GM10248 (cell line): ENCODE results near the gene BAIAP2.

Source experiments
- CTCF ChIA-PET: fragments of 300-600 bp; sonication (Branson Sonifier 250); formaldehyde crosslinking; extraction: SDS; loops from one replicate; lab custom pipeline; 2021; ENCODE audit warnings: antibody characterized with exemption; lab: Yijun Ruan, JAX
- POLR2A ChIA-PET: fragments of 350-650 bp; sonication (Branson Sonifier 250); formaldehyde crosslinking; extraction: SDS; loops from one replicate; lab custom pipeline; 2020; ENCODE audit warnings: antibody characterized with exemption; lab: Yijun Ruan, JAX
- DNase-seq: peaks from one replicate; pipeline ENCODE4 v3.0.0; 2012; ENCODE audit errors: extremely low spot score
- TF ChIP-seq, protein P1 (sequence below): IDR thresholded peaks from 2 replicates; pipeline ENCODE4 v1.5.1; 2012; ENCODE audit warnings: mild to moderate bottlenecking, low read depth; ENCODE audit errors: extremely low read depth, missing control alignments, control extremely low read depth

BAIAP2 gene

DNA sequence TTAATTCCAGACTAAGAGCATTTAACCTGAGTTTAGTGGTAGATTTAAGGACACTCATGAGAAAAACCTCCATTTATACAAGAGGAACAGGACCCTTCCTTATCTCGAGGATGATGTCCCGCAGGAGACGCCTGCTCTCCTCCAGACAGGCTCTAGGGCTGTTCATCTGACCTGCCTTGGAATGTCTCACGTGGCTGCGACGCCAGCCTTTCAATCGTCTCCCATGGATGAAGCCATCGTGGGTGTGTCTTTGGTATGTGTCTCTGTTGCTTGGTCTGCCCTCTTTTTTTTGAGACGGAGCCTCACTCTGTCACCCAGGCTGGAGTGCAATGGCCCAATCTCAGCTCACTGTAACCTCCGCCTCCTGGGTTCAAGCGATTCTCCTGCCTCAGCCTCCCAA, 26.8 kb upstream of the BAIAP2 start:
- ChIA-PET POLR2A (no interaction called here), CTCF (interaction anchor here (1.2 to 1.5 kb wide), 2 partner anchors 10 to 18 kb away, joined by 3 to 4 read pairs; no protein-coding TSS in a partner anchor)
- DNase-seq, result no peak
- TF ChIP-seq, protein P1, sequence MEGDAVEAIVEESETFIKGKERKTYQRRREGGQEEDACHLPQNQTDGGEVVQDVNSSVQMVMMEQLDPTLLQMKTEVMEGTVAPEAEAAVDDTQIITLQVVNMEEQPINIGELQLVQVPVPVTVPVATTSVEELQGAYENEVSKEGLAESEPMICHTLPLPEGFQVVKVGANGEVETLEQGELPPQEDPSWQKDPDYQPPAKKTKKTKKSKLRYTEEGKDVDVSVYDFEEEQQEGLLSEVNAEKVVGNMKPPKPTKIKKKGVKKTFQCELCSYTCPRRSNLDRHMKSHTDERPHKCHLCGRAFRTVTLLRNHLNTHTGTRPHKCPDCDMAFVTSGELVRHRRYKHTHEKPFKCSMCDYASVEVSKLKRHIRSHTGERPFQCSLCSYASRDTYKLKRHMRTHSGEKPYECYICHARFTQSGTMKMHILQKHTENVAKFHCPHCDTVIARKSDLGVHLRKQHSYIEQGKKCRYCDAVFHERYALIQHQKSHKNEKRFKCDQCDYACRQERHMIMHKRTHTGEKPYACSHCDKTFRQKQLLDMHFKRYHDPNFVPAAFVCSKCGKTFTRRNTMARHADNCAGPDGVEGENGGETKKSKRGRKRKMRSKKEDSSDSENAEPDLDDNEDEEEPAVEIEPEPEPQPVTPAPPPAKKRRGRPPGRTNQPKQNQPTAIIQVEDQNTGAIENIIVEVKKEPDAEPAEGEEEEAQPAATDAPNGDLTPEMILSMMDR, result no peak

DNA sequence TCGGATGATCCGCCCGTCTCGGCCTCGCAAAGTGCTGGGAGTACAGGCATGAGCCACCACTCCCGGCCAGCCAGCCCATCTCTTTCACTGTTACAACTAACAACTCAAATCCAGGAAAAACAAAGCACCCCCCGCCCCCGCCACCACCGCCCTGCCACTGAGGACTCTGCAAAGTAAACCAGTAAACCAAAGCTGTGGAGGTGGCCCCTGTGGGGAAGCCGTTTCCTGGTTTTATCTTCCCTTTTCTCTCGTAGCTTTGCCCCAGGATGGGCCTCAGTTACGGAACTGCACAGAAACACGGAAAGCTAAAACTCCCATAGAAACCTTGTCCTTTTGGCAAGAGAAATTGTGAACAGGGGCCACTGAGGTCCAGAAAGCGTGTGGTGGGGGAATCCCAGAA, 25.8 kb upstream of the BAIAP2 start:
- no peak for DNase-seq
- TF ChIP-seq, protein P1, result no peak
- ChIA-PET POLR2A (no interaction called here), CTCF (interaction anchor here (1.2 to 1.5 kb wide), 3 partner anchors 11 to 17 kb away, joined by 3 to 4 read pairs (median 4); no protein-coding TSS in a partner anchor)

DNA sequence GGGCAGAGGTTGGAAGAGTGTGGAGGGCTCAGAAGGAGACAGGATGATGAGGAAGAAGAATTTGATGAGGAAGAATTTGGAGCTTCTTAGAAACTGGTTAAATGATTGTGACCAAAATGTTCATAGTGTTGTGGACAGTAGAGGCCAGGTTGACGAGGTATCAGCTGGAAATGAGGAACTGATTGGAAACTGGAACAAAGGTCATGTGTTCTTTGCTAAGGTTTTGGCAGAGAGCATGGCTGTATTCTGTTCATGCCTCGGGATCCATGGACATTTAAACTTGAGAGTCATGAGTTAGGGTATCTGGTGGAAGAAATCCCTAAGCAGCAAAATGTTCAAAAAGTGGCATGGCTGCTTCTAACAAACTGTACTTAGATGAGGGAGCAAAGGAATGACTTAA, 24.0 kb upstream of the BAIAP2 start:
- ChIA-PET POLR2A (no interaction called here), CTCF (interaction anchor here (2.0 kb wide), 1 partner anchor 13 kb away, joined by 8 read pairs; no protein-coding TSS in a partner anchor)
- TF ChIP-seq, protein P1, result no peak
- no peak for DNase-seq

DNA sequence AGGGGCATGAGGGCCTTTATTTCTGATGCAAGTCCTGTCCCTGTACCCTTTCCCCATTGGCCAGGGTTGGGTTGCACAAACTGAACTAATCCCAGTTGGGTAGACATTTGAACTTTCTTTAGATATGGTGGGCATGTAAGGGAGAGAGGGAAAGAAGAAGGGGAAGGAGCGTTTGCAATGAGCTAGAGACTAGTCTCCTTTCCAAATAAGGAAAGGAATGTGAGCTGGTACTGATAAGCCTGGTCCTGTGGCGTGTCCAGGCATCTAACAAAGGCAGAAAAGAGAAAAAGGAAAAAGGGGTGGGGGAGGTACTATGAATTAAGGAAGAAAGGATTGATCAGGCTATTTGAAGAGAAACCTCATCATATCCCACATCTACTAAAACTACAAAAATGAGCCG, 23.0 kb upstream of the BAIAP2 start:
- POLR2A ChIA-PET, result no interaction called here
- no peak for DNase-seq
- CTCF ChIA-PET, result interaction anchor here (2.2 kb wide), 1 partner anchor 12 kb away, joined by 7 read pairs; no protein-coding TSS in a partner anchor
- TF ChIP-seq, protein P1, result no peak

DNA sequence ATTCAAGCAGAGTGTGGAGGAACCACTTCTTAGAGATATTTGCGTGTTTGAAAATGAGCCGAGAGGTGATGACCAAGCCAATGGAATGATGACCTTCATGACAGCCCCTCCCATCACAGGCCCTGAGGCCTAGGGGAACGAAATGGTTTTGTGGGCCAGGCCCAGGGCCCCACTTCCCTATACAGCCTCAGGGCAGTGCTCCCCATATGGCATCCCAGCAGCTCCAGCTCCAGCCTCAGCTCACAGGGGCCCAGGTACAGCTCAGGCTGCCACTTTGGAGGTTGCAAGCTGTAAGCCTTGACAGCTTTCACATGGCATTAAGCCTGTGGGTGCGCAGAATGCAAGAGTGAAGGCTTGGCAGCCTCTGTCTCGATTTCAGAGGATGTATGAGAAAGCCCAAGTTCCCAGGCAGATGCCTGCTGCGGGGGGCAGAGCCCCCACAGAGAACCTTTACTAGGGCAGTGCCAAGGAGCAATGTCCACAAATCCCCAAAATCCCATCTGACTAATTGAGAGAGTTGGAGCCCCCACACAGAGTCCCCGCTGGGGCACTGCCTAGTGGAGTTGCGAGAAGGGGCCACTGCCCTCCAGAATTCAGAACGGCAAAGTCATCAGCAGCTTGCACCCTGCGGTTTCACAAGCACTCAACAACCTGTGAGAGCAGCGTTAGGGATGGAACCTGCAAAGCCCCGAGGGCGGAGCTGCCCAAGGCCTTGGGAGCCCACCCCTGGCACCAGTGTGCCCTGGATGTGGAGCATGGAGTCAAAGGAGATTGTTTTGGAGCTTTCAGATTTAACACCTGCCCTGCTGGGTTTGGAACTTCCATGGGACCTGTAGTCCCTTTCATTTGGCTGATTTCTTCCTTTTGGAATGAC, 22.1 kb upstream of the BAIAP2 start:
- TF ChIP-seq, protein P1, result no peak
- ChIA-PET CTCF (interaction anchor here (2.2 kb wide), 1 partner anchor 11 kb away, joined by 7 read pairs; no protein-coding TSS in a partner anchor), POLR2A (no interaction called here)
- DNase-seq, result no peak

DNA sequence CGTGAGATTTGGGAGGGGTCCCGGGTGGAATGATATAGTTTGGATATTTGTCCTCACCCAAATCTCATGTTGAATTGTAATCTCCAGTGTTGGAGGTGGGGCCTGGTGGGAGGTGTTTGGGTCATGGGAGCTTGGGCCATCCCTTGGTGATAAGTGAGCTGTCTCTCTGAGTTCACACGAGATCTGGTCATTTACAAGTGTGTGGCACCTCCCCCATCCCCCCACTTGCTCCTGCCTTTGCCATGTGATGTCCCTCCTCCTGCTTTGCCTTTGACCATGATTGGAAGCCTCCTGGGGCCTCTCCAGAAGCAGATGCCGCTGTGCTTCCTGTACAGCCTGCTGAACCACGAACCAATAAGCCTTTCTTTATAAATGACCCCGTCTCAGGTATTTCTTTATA, 21.3 kb upstream of the BAIAP2 start:
- DNase-seq, result no peak
- ChIA-PET POLR2A (no interaction called here), CTCF (interaction anchor here (2.2 kb wide), 1 partner anchor 10 kb away, joined by 7 read pairs; no protein-coding TSS in a partner anchor)
- TF ChIP-seq, protein P1, result no peak
